Subcutaneous abdominal adipose tissue (tissue), 5 donors: ENCODE measurements around the gene SPACA4.

Experiments used
- H3K27ac ChIP-seq: one replicate; pipeline ENCODE4 v1.7.0; 2013; ENCODE audit warnings: low read depth, mild to moderate bottlenecking, inconsistent platforms, low read length, moderate library complexity
- H3K27me3 ChIP-seq, 5 donors: one replicate each; pipeline ENCODE4 v1.7.0; 2013; ENCODE audit warnings: low read length in 5 of 5, inconsistent platforms in 1 of 5; ENCODE audit not compliant: control insufficient read depth in 5 of 5, insufficient read depth in 4 of 5
- H3K36me3 ChIP-seq, 5 donors: one replicate each; pipeline ENCODE4 v1.7.0; 2013; ENCODE audit warnings: low read length in 5 of 5; ENCODE audit not compliant: control insufficient read depth in 5 of 5, insufficient read depth in 5 of 5
- H3K4me1 ChIP-seq, 5 donors: one replicate each; pipeline ENCODE4 v1.7.0; 2013; ENCODE audit warnings: low read length in 5 of 5, mild to moderate bottlenecking in 3 of 5, moderate library complexity in 1 of 5; ENCODE audit not compliant: control insufficient read depth in 5 of 5, insufficient read depth in 5 of 5
- H3K4me3 ChIP-seq, 5 donors: one replicate each; pipeline ENCODE4 v1.7.0; 2013; ENCODE audit warnings: low read length in 5 of 5, low read depth in 1 of 5
- H3K9ac ChIP-seq, 5 donors: one replicate each; pipeline ENCODE4 v1.7.0; 2013; ENCODE audit warnings: low read length in 5 of 5, mild to moderate bottlenecking in 4 of 5, moderate library complexity in 3 of 5
- H3K9me3 ChIP-seq, 5 donors: one replicate each; pipeline ENCODE4 v1.7.0; 2013; ENCODE audit warnings: low read length in 5 of 5; ENCODE audit not compliant: control insufficient read depth in 5 of 5
- donor health status: healthy.
- donor health status: healthy.
- donor health status: healthy.
- donor health status: healthy.
- donor health status: healthy.

SPACA4 gene

GRCh38 chr19:48648134-48648533 is 41.6 kb downstream of the SPACA4 start:
- Histone ChIP-seq H3K4me3 (no peak overlapping the region), H3K9me3 (no peaks in the 10 kb centered on the region), H3K9ac (no peak overlapping the region), H3K36me3 (no peaks in the 10 kb centered on the region), H3K27me3 (peaks cover 0 to 8% (median 0%) of the 10 kb centered on the region in 5 donors), H3K27ac (no peak overlapping the region), H3K4me1 (peaks cover 1 to 20% (median 18%) of the 10 kb centered on the region in 5 donors)

GRCh38 chr19:48650974-48651682 is 44.6 kb downstream of the SPACA4 start:
- Histone ChIP-seq H3K36me3 (no peaks in the 10 kb centered on the region), H3K4me1 (peaks cover 0 to 5% (median 2%) of the 10 kb centered on the region in 5 donors), H3K9me3 (no peaks in the 10 kb centered on the region), H3K9ac (no peak overlapping the region), H3K4me3 (no peak overlapping the region), H3K27ac (no peak overlapping the region), H3K27me3 (peaks cover 0 to 3% (median 0%) of the 10 kb centered on the region in 5 donors)

GRCh38 chr19:48651683-48652048 is 45.1 kb downstream of the SPACA4 start:
- H3K36me3 ChIP-seq: no peaks in the 10 kb centered on the region
- peaks cover 0 to 3% (median 0%) of the 10 kb centered on the region in 5 donors for H3K27me3 ChIP-seq
- H3K9me3 ChIP-seq: no peaks in the 10 kb centered on the region
- no peak overlapping the region for H3K9ac ChIP-seq
- no peak overlapping the region for H3K27ac ChIP-seq
- H3K4me3 ChIP-seq: no peak overlapping the region
- H3K4me1 ChIP-seq: no peaks in the 10 kb centered on the region

GRCh38 chr19:48654299-48655059 is 47.9 kb downstream of the SPACA4 start:
- H3K27me3 ChIP-seq: peaks cover 0 to 3% (median 0%) of the 10 kb centered on the region in 5 donors
- no peak overlapping the region for H3K4me3 ChIP-seq
- H3K9ac ChIP-seq: no peak overlapping the region
- no peak overlapping the region for H3K27ac ChIP-seq
- H3K9me3 ChIP-seq: no peaks in the 10 kb centered on the region
- H3K36me3 ChIP-seq: no peaks in the 10 kb centered on the region
- no peaks in the 10 kb centered on the region for H3K4me1 ChIP-seq

GRCh38 chr19:48656840-48657474 is 50.4 kb downstream of the SPACA4 start:
- H3K4me3 ChIP-seq: no peak overlapping the region
- no peaks in the 10 kb centered on the region for H3K36me3 ChIP-seq
- H3K27me3 ChIP-seq: peaks cover 0 to 3% (median 0%) of the 10 kb centered on the region in 5 donors
- H3K4me1 ChIP-seq: peaks cover 3 to 10% (median 7%) of the 10 kb centered on the region in 5 donors
- no peak overlapping the region for H3K9ac ChIP-seq
- H3K27ac ChIP-seq: no peak overlapping the region
- no peaks in the 10 kb centered on the region for H3K9me3 ChIP-seq
